IMR-90 (cell line): ENCODE results near the gene HSPD1. TPM values are rescaled to one million over a fixed set of nuclear protein-coding genes. Genes with fewer than 3 reads are reported as not detected.

ENCODE experiments used
- ATAC-seq: fragments of 200-7000 bp; cut with Tn5 transposase; 2 replicates; pipeline ENCODE4 v1.9.1; 2020; ENCODE audit warnings: low read depth, mild to moderate bottlenecking, moderate library complexity
- BruUV-seq: library from RNA; stranded (reverse); fragments of 400-500 nt; replicated peaks from 2 replicates; lab custom pipeline; 2021; lab: Mats Ljungman, UMichigan
- CTCF ChIA-PET: fragments of 300-600 bp; formaldehyde crosslinking; extraction: SDS; loops from one replicate; lab custom pipeline; 2021; ENCODE audit warnings: antibody characterized with exemption; lab: Yijun Ruan, JAX
- POLR2A ChIA-PET: fragments of 300-600 bp; sonication (Branson Sonifier 250); formaldehyde crosslinking; loops from one replicate; lab custom pipeline; 2022; ENCODE audit warnings: antibody characterized with exemption; ENCODE audit not compliant: unreplicated experiment; lab: Charles Lee
- DNase-seq: peaks from one replicate; pipeline ENCODE4 v3.0.0; 2013
- H2AFZ ChIP-seq: replicated peaks from 2 replicates; pipeline ENCODE3; 2013; ENCODE audit warnings: low read length, mild to moderate bottlenecking; ENCODE audit not compliant: poor library complexity
- H2AK5ac ChIP-seq: 2 replicates; pipeline ENCODE4 v1.6.1; 2013; ENCODE audit warnings: low read depth, low read length, inconsistent platforms
- H2AK9ac ChIP-seq: replicated peaks from 2 replicates; pipeline ENCODE3; 2013; ENCODE audit warnings: mild to moderate bottlenecking, low read depth, low read length, moderate library complexity; ENCODE audit not compliant: poor library complexity
- H2BK120ac ChIP-seq: 2 replicates; pipeline ENCODE4 v1.6.1; 2013; ENCODE audit warnings: low read depth, low read length, inconsistent platforms
- H2BK15ac ChIP-seq: 3 replicates; pipeline ENCODE4 v1.6.1; 2013; ENCODE audit warnings: low read depth, low read length, inconsistent platforms
- H2BK20ac ChIP-seq: 2 replicates; pipeline ENCODE4 v1.6.1; 2013; ENCODE audit warnings: low read depth, mild to moderate bottlenecking, inconsistent platforms, low read length, moderate library complexity
- H2BK5ac ChIP-seq: 2 replicates; pipeline ENCODE4 v1.6.1; 2013; ENCODE audit warnings: mild to moderate bottlenecking, low read depth, low read length, inconsistent platforms; ENCODE audit not compliant: poor library complexity, severe bottlenecking
- H3K14ac ChIP-seq: replicated peaks from 2 replicates; pipeline ENCODE4 v1.6.1; 2013; ENCODE audit warnings: low read depth, low read length, inconsistent platforms
- H3K18ac ChIP-seq: 2 replicates; pipeline ENCODE4 v1.6.1; 2013; ENCODE audit warnings: low read depth, low read length, control low read depth
- H3K23ac ChIP-seq: 2 replicates; pipeline ENCODE4 v1.6.1; 2013; ENCODE audit warnings: low read depth, low read length, inconsistent platforms
- H3K27ac ChIP-seq: 2 replicates; pipeline ENCODE4 v1.5.1; 2013; ENCODE audit warnings: mild to moderate bottlenecking, control low read depth, low read length; ENCODE audit not compliant: insufficient read depth
- H3K27me3 ChIP-seq: 2 replicates; pipeline ENCODE4 v1.6.1; 2013; ENCODE audit warnings: low read length; ENCODE audit not compliant: control insufficient read depth, insufficient read depth
- H3K36me3 ChIP-seq: 2 replicates; pipeline ENCODE4 v1.6.1; 2013; ENCODE audit warnings: low read length, mixed read lengths; ENCODE audit not compliant: control insufficient read depth, insufficient read depth
- H3K4ac ChIP-seq: 2 replicates; pipeline ENCODE4 v1.6.1; 2013; ENCODE audit warnings: low read depth, low read length, inconsistent platforms
- H3K4me1 ChIP-seq: 2 replicates; pipeline ENCODE4 v1.6.1; 2013; ENCODE audit warnings: low read length, mixed read lengths; ENCODE audit not compliant: control insufficient read depth, insufficient read depth
- H3K4me2 ChIP-seq: 2 replicates; pipeline ENCODE4 v1.6.1; 2013; ENCODE audit warnings: low read depth, mild to moderate bottlenecking, control low read depth, low read length, moderate library complexity
- H3K4me3 ChIP-seq: 2 replicates; pipeline ENCODE4 v1.5.1; 2013; ENCODE audit warnings: low read depth, mild to moderate bottlenecking, control low read depth, low read length, moderate library complexity; ENCODE audit not compliant: insufficient read depth
- H3K56ac ChIP-seq: 2 replicates; pipeline ENCODE4 v1.6.1; 2013; ENCODE audit warnings: low read length, inconsistent platforms; ENCODE audit not compliant: insufficient read depth; ENCODE audit errors: extremely low read depth
- H3K79me1 ChIP-seq, 2 experiments: 2 replicates each; pipeline ENCODE4 v1.6.1; 2013; ENCODE audit warnings: low read length in 2 of 2, inconsistent platforms in 1 of 2, low read depth in 1 of 2
- H3K9ac ChIP-seq: 2 replicates; pipeline ENCODE4 v1.6.1; 2013; ENCODE audit warnings: low read depth, low read length, control low read depth
- H3K9me1 ChIP-seq: 2 replicates; pipeline ENCODE4 v1.6.1; 2013; ENCODE audit warnings: low read length, inconsistent platforms; ENCODE audit not compliant: insufficient read depth
- H3K9me3 ChIP-seq: 2 replicates; pipeline ENCODE4 v1.6.1; 2013; ENCODE audit warnings: low read length; ENCODE audit not compliant: control insufficient read depth, insufficient read depth
- H4K20me1 ChIP-seq: 2 replicates; pipeline ENCODE4 v1.6.1; 2013; ENCODE audit warnings: low read length, inconsistent platforms; ENCODE audit not compliant: insufficient read depth
- H4K5ac ChIP-seq: 2 replicates; pipeline ENCODE4 v1.6.1; 2013; ENCODE audit warnings: mild to moderate bottlenecking, low read depth, low read length, control low read depth
- H4K8ac ChIP-seq, 2 experiments: 2 replicates each; pipeline ENCODE4 v1.6.1; 2013; ENCODE audit warnings: low read depth in 2 of 2, low read length in 2 of 2, control low read depth in 1 of 2, inconsistent platforms in 1 of 2
- H4K91ac ChIP-seq: 2 replicates; pipeline ENCODE4 v1.6.1; 2013; ENCODE audit warnings: low read depth, low read length, inconsistent platforms; ENCODE audit not compliant: insufficient read depth
- BHLHE40 ChIP-seq: fragments of 150-350 bp; IDR thresholded peaks from 2 replicates; pipeline ENCODE4 v1.6.1; 2016; ENCODE audit warnings: mild to moderate bottlenecking, low read depth, low read length
- CEBPB ChIP-seq: IDR thresholded peaks from 2 replicates; pipeline ENCODE4 v1.6.1; 2012; ENCODE audit warnings: low read depth, low read length, improper control_type of control experiment
- CHD1 ChIP-seq: IDR thresholded peaks from 2 replicates; pipeline ENCODE4 v1.6.1; 2012; ENCODE audit warnings: low read depth, low read length, improper control_type of control experiment
- FOS ChIP-seq: fragments of 150-350 bp; IDR thresholded peaks from 2 replicates; pipeline ENCODE4 v1.6.1; 2016; ENCODE audit warnings: low read depth, low read length
- MAFK ChIP-seq: IDR thresholded peaks from 2 replicates; pipeline ENCODE4 v1.6.1; 2012; ENCODE audit warnings: low read depth, low read length, improper control_type of control experiment
- MAZ ChIP-seq: IDR thresholded peaks from 2 replicates; pipeline ENCODE4 v1.6.1; 2012; ENCODE audit warnings: low read depth, mild to moderate bottlenecking, low read length, improper control_type of control experiment, moderate library complexity, borderline replicate concordance
- MXI1 ChIP-seq: IDR thresholded peaks from 2 replicates; pipeline ENCODE4 v1.6.1; 2012; ENCODE audit warnings: low read depth, mild to moderate bottlenecking, low read length, moderate library complexity, borderline replicate concordance
- NFE2L2 ChIP-seq: fragments of 150-350 bp; IDR thresholded peaks from 2 replicates; pipeline ENCODE4 v1.6.1; 2016; ENCODE audit warnings: low read depth, mild to moderate bottlenecking, low read length
- POLR2A ChIP-seq: IDR thresholded peaks from 2 replicates; pipeline ENCODE4 v1.6.1; 2012; ENCODE audit warnings: mild to moderate bottlenecking, low read depth, low read length
- RAD21 ChIP-seq: IDR thresholded peaks from 2 replicates; pipeline ENCODE4 v1.6.1; 2012; ENCODE audit warnings: low read length, improper control_type of control experiment
- RCOR1 ChIP-seq: IDR thresholded peaks from 2 replicates; pipeline ENCODE4 v1.6.1; 2012; ENCODE audit warnings: mild to moderate bottlenecking, low read length, improper control_type of control experiment; ENCODE audit not compliant: insufficient replicate concordance
- RFX5 ChIP-seq: IDR thresholded peaks from 2 replicates; pipeline ENCODE4 v1.8.0; 2012; ENCODE audit warnings: low read depth, mild to moderate bottlenecking, low read length, moderate library complexity
- SMC3 ChIP-seq: fragments of 150-350 bp; IDR thresholded peaks from 2 replicates; pipeline ENCODE4 v1.6.1; 2016; ENCODE audit warnings: low read depth, mild to moderate bottlenecking, antibody characterized with exemption, low read length, moderate library complexity
- WGBS, 2 experiments: methylation state at CpG; one replicate each; pipeline versions ENCODE4 v1.1.5 to v1.1.7; 2013; ENCODE audit warnings: missing lambda C conversion rate in 2 of 2; ENCODE audit not compliant: insufficient read length in 1 of 2; ENCODE audit errors: extremely low coverage in 2 of 2; 5-methylcytosine and 5-hydroxymethylcytosine counted together
- dilution Hi-C: fragments of 300-500 bp; cut with HindIII; formaldehyde crosslinking; loops from one replicate; pipeline ENCODE4 v1.14.3; 2018; ENCODE audit warnings: low sequenced_read_pairs; ENCODE audit not compliant: unreplicated experiment
- in situ Hi-C: fragments of 300-500 bp; cut with MboI; formaldehyde crosslinking; loops from 3 replicates; pipeline ENCODE4 v1.14.3; 2019; ENCODE audit warnings: low sequenced_read_pairs, inconsistent platforms, mixed read lengths
- intact Hi-C: fragments of 100-400 bp; cut with micrococcal nuclease; formaldehyde crosslinking; loops from 2 replicates; pipeline ENCODE4 v1.10.0; 2022
- polyA plus RNA-seq, 3 experiments: library from polyadenylated mRNA; depleted of rRNA; stranded (reverse); fragments of >200 nt; gene quantifications; 2 replicates each; pipeline ENCODE4 v1.2.3, GENCODE V29; 2012; ENCODE audit warnings: low replicate concordance in 1 of 3
- total RNA-seq: library from RNA; depleted of rRNA; stranded (reverse); fragments of >200 nt; gene quantifications from 2 replicates; pipeline ENCODE4 v1.2.3, GENCODE V29; 2012
- TF ChIP-seq, protein P1 (sequence below): fragments of 150-350 bp; IDR thresholded peaks from 2 replicates; pipeline ENCODE4 v1.6.1; 2016; ENCODE audit warnings: low read depth, mild to moderate bottlenecking, low read length, moderate library complexity, borderline replicate concordance
- TF ChIP-seq, protein P2 (sequence below): conservative IDR thresholded peaks from 2 replicates; pipeline ENCODE4 v1.5.1; 2012; ENCODE audit warnings: mild to moderate bottlenecking, low read depth, low read length, improper control_type of control experiment
- TF ChIP-seq, protein P3 (sequence below): fragments of 150-350 bp; IDR thresholded peaks from 2 replicates; pipeline ENCODE4 v1.6.1; 2017; ENCODE audit warnings: mild to moderate bottlenecking, antibody characterized with exemption, low read length, low read depth

The HSPD1 gene
- total and polyA plus RNA-seq, 2 of the 4 experiments (the other 2 are of a cell fraction) = 171 TPM

DNA sequence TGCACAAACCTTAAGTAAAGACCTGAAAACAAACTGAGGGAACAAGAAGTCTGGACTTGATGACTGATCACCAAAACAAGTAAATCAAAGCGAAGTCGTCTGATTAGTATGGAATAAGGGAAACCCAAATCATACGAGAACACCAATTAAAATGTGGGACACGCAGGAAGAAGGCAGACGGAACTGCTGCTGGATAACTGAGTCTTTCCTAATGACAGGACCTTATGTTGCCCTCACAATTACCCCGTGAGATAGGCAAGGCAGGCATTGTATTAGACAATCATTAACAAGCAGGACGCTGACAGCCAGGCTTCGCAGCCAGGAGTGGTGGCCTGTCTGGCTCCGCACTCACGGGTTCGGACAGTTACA, 46.9 kb downstream of the HSPD1 start:
- Histone ChIP-seq H3K27me3 (no peaks in the 10 kb centered on the region), H2BK120ac (peak overlapping the region; percentile 53)
- no peak for ATAC-seq

More for the DNA sequence above, 46.9 kb downstream of the HSPD1 start:
- Histone ChIP-seq H4K5ac (peak overlapping the region; percentile 79), H4K91ac (peak overlapping the region; percentile 92), H3K23ac (peak overlapping the region; percentile 75), H3K4me1 (no peaks in the 10 kb centered on the region), H3K4ac (peak overlapping the region; percentile 92), H3K9ac (peak overlapping the region; percentile 95), H2AK9ac (peak overlapping the region; percentile 84), H4K8ac (peak overlapping the region; percentile 91), H3K79me1 (peaks cover 3 to 9% of the 10 kb centered on the region in 2 experiments; a peak in 2 of 4 replicates), H4K20me1 (peaks cover 30% of the 10 kb centered on the region), H3K4me3 (peak overlapping the region; percentile 57), H3K36me3 (no peaks in the 10 kb centered on the region), H3K14ac (peak overlapping the region; percentile 95), H3K9me1 (no peaks in the 10 kb centered on the region), H3K56ac (peak overlapping the region; percentile 69), H2AFZ (peak overlapping the region; percentile 97), H3K9me3 (no peaks in the 10 kb centered on the region), H3K27ac (peak overlapping the region; percentile 91), H2BK15ac (peak overlapping the region; percentile 42; the same call in 1 of the 3 replicates), H2AK5ac (peak overlapping the region; percentile 77), H2BK20ac (peak overlapping the region; percentile 3; the same call in 1 of the 2 replicates), H3K18ac (peak overlapping the region; percentile 50), H2BK5ac (peak overlapping the region; percentile 86), H3K4me2 (peak overlapping the region; percentile 82)
- dilution Hi-C loops = no loop called here
- no TSS peak for BruUV-seq
- ChIA-PET POLR2A (interaction anchor here (0.6 to 1.2 kb wide), 6 partner anchors 11 to 58 kb away, joined by 3 to 10 read pairs (median 6); partner anchors contain the start of genes HSPD1 and SF3B1), CTCF (no interaction called here)
- TF ChIP-seq, protein P1, sequence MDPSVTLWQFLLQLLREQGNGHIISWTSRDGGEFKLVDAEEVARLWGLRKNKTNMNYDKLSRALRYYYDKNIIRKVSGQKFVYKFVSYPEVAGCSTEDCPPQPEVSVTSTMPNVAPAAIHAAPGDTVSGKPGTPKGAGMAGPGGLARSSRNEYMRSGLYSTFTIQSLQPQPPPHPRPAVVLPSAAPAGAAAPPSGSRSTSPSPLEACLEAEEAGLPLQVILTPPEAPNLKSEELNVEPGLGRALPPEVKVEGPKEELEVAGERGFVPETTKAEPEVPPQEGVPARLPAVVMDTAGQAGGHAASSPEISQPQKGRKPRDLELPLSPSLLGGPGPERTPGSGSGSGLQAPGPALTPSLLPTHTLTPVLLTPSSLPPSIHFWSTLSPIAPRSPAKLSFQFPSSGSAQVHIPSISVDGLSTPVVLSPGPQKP = no peak
- TF ChIP-seq, protein P2, sequence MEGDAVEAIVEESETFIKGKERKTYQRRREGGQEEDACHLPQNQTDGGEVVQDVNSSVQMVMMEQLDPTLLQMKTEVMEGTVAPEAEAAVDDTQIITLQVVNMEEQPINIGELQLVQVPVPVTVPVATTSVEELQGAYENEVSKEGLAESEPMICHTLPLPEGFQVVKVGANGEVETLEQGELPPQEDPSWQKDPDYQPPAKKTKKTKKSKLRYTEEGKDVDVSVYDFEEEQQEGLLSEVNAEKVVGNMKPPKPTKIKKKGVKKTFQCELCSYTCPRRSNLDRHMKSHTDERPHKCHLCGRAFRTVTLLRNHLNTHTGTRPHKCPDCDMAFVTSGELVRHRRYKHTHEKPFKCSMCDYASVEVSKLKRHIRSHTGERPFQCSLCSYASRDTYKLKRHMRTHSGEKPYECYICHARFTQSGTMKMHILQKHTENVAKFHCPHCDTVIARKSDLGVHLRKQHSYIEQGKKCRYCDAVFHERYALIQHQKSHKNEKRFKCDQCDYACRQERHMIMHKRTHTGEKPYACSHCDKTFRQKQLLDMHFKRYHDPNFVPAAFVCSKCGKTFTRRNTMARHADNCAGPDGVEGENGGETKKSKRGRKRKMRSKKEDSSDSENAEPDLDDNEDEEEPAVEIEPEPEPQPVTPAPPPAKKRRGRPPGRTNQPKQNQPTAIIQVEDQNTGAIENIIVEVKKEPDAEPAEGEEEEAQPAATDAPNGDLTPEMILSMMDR = no peak
- TF ChIP-seq POLR2A = no peak
- TF ChIP-seq SMC3 = no peak
- no peak for TF ChIP-seq MXI1
- TF ChIP-seq CEBPB = no peak
- no peak for TF ChIP-seq BHLHE40
- no peak for TF ChIP-seq MAFK
- TF ChIP-seq CHD1 = no peak
- no peak for TF ChIP-seq RCOR1
- TF ChIP-seq NFE2L2 = no peak
- no peak for TF ChIP-seq MAZ
- no peak for TF ChIP-seq RAD21
- no peak for TF ChIP-seq RFX5
- TF ChIP-seq, protein P3, sequence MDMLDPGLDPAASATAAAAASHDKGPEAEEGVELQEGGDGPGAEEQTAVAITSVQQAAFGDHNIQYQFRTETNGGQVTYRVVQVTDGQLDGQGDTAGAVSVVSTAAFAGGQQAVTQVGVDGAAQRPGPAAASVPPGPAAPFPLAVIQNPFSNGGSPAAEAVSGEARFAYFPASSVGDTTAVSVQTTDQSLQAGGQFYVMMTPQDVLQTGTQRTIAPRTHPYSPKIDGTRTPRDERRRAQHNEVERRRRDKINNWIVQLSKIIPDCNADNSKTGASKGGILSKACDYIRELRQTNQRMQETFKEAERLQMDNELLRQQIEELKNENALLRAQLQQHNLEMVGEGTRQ = no peak
- no peak for TF ChIP-seq FOS
- in situ Hi-C loops = no loop called here
- no peak for DNase-seq
- intact Hi-C loops = loop anchor here (1.0 kb wide), 1 partner anchor 17 kb away; the partner anchor contains the start of gene SF3B1
- WGBS, 2 experiments = 2% methylated on average over 6 of the region's 11 CpGs; no CpG with 5 or more reads in 1 of the 2 experiments
